ENCODE results near the gene TPMT. TPM values are rescaled to one million over a fixed set of nuclear protein-coding genes. Genes with fewer than 3 reads are reported as not detected.

Gene TPMT
- total RNA-seq (1 to 10 TPM; 6.5 to 6.6 TPM), polyA plus RNA-seq (10 to 100 TPM; 13.1 to 24.9 TPM)
- long read RNA-seq, donor 1, transcript TPMT-201 (9 exons, 3,181 nt) = major isoform, 50 of 69 reads
- long read RNA-seq, donor 1, partial matches to known transcripts = 5 of 69 reads
- long read RNA-seq, donor 1, other reads (novel, unspliced or antisense) = 14 of 69 reads
- long read RNA-seq, donor 2, partial matches to known transcripts = 0 of 5 reads
- long read RNA-seq, donor 2, other reads (novel, unspliced or antisense) = 2 of 5 reads

GRCh38 chr6:18154507-18155149, at the start of gene TPMT:
Gene TPMT, minus strand, starts transcription at chr6:18155077. Its CDS starts 5,950 bp downstream, at chr6:18149127.
- Histone ChIP-seq H3K27ac (ENCODE audit: low read depth in 1 of 2, low read length in 2 of 2) (peak within 1 kb of the TSS in 1 of 2 donors; percentile 34), H3K4me1 (ENCODE audit: control insufficient read depth in 1 of 2, insufficient read depth in 2 of 2, low read length in 2 of 2) (no peaks in the 10 kb centered on the region), H3K4me3 (ENCODE audit: low read length in 2 of 2) (peak within 1 kb of the TSS; percentile 85 to 91), H3K9me3 (ENCODE audit: control insufficient read depth, low read length) (no peaks in the 10 kb centered on the region), H3K27me3 (ENCODE audit: control insufficient read depth in 1 of 2, insufficient read depth in 2 of 2, low read length in 1 of 2) (no peaks in the 10 kb centered on the region), H3K36me3 (ENCODE audit: control insufficient read depth in 1 of 2, insufficient read depth in 2 of 2, low read length in 1 of 2) (no peaks in the 10 kb centered on the region)
- intact Hi-C loops (cut with DNase I) = loop anchor here in 1 of 2 donors (5.0 kb wide), 1 partner anchor 108 kb away; the partner anchor contains the start of gene DEK
- DNase-seq (peak in 1 of 2 donors; percentile 50), ATAC-seq (ENCODE audit: low FRiP score) (no peak)
- 0% methylated on average over 34 of the region's 34 CpGs for WGBS, 2 donors

GRCh38 chr6:18203786-18204185, 48.9 kb upstream of the TPMT start:
- no peaks in the 10 kb centered on the region for H3K9me3 ChIP-seq (ENCODE audit: control insufficient read depth, low read length)
- no peaks in the 10 kb centered on the region for H3K27me3 ChIP-seq (ENCODE audit: control insufficient read depth in 1 of 2, insufficient read depth in 2 of 2, low read length in 1 of 2)
- 86 to 88% methylated on average over 6 of the region's 6 CpGs for WGBS, 2 donors
- H3K4me3 ChIP-seq (ENCODE audit: low read length in 2 of 2) = no peak overlapping the region
- ATAC-seq (ENCODE audit: low FRiP score) (no peak), DNase-seq (no peak)
- H3K4me1 ChIP-seq (ENCODE audit: control insufficient read depth in 1 of 2, insufficient read depth in 2 of 2, low read length in 2 of 2) = no peaks in the 10 kb centered on the region
- no peak overlapping the region for H3K27ac ChIP-seq (ENCODE audit: low read depth in 1 of 2, low read length in 2 of 2)
- H3K36me3 ChIP-seq (ENCODE audit: control insufficient read depth in 1 of 2, insufficient read depth in 2 of 2, low read length in 1 of 2) = peaks cover 3 to 4% of the 10 kb centered on the region in 2 donors
- intact Hi-C loops (cut with DNase I) = no loop called here

GRCh38 chr6:18192026-18192425, 37.1 kb upstream of the TPMT start:
- Histone ChIP-seq H3K4me1 (ENCODE audit: control insufficient read depth in 1 of 2, insufficient read depth in 2 of 2, low read length in 2 of 2) (no peaks in the 10 kb centered on the region), H3K27ac (ENCODE audit: low read depth in 1 of 2, low read length in 2 of 2) (no peak overlapping the region), H3K4me3 (ENCODE audit: low read length in 2 of 2) (no peak overlapping the region), H3K9me3 (ENCODE audit: control insufficient read depth, low read length) (no peaks in the 10 kb centered on the region), H3K36me3 (ENCODE audit: control insufficient read depth in 1 of 2, insufficient read depth in 2 of 2, low read length in 1 of 2) (peaks cover 3 to 7% of the 10 kb centered on the region in 2 donors), H3K27me3 (ENCODE audit: control insufficient read depth in 1 of 2, insufficient read depth in 2 of 2, low read length in 1 of 2) (no peaks in the 10 kb centered on the region)
- intact Hi-C loops (cut with DNase I) = no loop called here
- ATAC-seq (ENCODE audit: low FRiP score) (no peak), DNase-seq (no peak)
- 97 to 99% methylated on average over 3 of the region's 3 CpGs for WGBS, 2 donors

DNA sequence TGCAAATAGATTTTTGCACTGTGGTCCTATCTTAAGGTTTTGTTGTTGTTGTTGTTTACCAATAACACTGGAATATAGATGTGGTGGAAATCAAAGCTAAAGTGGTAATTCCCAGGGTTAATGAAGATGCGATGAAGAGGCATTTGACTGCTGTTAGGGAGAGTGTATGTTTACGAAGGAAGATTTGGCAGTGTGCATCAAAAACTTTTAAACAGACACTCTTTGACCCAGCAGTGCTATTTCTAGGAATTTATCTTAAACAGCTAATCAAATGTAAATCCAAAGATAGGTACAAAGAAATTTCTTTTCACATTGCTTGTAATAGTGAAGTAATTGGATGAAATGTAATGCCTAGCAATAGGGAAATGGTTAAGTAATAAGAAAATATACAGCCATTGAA, 34.3 kb upstream of the TPMT start:
- no peaks in the 10 kb centered on the region for H3K4me1 ChIP-seq (ENCODE audit: control insufficient read depth in 1 of 2, insufficient read depth in 2 of 2, low read length in 2 of 2)
- ATAC-seq (ENCODE audit: low FRiP score) (no peak), DNase-seq (no peak)
- H3K9me3 ChIP-seq (ENCODE audit: control insufficient read depth, low read length) = no peaks in the 10 kb centered on the region
- no peak overlapping the region for H3K4me3 ChIP-seq (ENCODE audit: low read length in 2 of 2)
- no peaks in the 10 kb centered on the region for H3K27me3 ChIP-seq (ENCODE audit: control insufficient read depth in 1 of 2, insufficient read depth in 2 of 2, low read length in 1 of 2)
- H3K27ac ChIP-seq (ENCODE audit: low read depth in 1 of 2, low read length in 2 of 2) = no peak overlapping the region
- H3K36me3 ChIP-seq (ENCODE audit: control insufficient read depth in 1 of 2, insufficient read depth in 2 of 2, low read length in 1 of 2) = peaks cover 5 to 7% of the 10 kb centered on the region in 2 donors
- WGBS, 2 donors = 96 to 97% methylated on average over 2 of the region's 2 CpGs
- intact Hi-C loops (cut with DNase I) = no loop called here

- H3K36me3 ChIP-seq (ENCODE audit: control insufficient read depth in 1 of 2, insufficient read depth in 2 of 2, low read length in 1 of 2) = peaks cover 5 to 7% of the 10 kb centered on the region in 2 donors
- ATAC-seq (ENCODE audit: low FRiP score) (no peak), DNase-seq (no peak)
- no peak overlapping the region for H3K27ac ChIP-seq (ENCODE audit: low read depth in 1 of 2, low read length in 2 of 2)
- no peaks in the 10 kb centered on the region for H3K4me1 ChIP-seq (ENCODE audit: control insufficient read depth in 1 of 2, insufficient read depth in 2 of 2, low read length in 2 of 2)
- no peaks in the 10 kb centered on the region for H3K9me3 ChIP-seq (ENCODE audit: control insufficient read depth, low read length)
- WGBS, 2 donors = 84% methylated on average over 10 of the region's 10 CpGs
- intact Hi-C loops (cut with DNase I) = no loop called here
- H3K4me3 ChIP-seq (ENCODE audit: low read length in 2 of 2) = no peak overlapping the region
- no peaks in the 10 kb centered on the region for H3K27me3 ChIP-seq (ENCODE audit: control insufficient read depth in 1 of 2, insufficient read depth in 2 of 2, low read length in 1 of 2)
Measured at GRCh38 chr6:18187701-18188100, 32.8 kb upstream of the TPMT start.

DNA sequence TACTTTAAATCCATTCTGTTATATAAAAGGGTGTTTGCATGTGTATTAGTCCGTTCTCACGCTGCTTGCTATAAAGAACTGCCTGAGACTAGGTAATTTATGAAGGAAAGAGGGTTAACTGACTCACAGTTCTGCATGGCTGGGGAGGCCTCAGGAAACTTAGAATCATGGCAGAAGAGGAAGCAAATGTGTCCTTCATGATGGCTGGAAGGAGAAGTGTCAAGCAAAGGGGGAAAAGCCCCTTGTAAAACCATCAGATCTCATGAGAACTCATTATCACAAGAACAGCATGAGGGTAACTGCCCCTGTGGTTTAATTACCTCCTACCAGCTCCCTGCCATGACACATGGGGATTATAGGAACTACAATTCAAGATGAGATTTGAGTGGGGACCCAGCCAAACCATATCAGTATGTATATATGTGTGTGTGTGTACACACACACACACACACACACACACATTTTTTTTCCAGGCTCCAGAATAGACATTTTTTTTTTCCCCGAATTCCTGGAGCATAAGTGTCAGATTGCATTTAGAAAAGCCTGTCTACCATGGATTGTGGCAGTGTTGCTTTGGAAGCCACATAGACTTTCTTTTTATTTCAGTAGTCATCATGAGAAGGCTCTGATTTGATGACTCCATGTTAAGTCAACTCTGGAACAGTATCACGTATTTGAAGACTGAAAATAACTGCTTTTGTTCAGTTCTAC, 31.8 kb upstream of the TPMT start:
- H3K4me1 ChIP-seq (ENCODE audit: control insufficient read depth in 1 of 2, insufficient read depth in 2 of 2, low read length in 2 of 2) = no peaks in the 10 kb centered on the region
- WGBS, 2 donors = 92 to 94% methylated on average over 4 of the region's 4 CpGs

GRCh38 chr6:18186033-18186432, 31.2 kb upstream of the TPMT start:
- no peak for DNase-seq
- Histone ChIP-seq H3K27me3 (ENCODE audit: control insufficient read depth in 1 of 2, insufficient read depth in 2 of 2, low read length in 1 of 2) (no peaks in the 10 kb centered on the region), H3K4me3 (ENCODE audit: low read length in 2 of 2) (no peak overlapping the region), H3K4me1 (ENCODE audit: control insufficient read depth in 1 of 2, insufficient read depth in 2 of 2, low read length in 2 of 2) (no peaks in the 10 kb centered on the region), H3K9me3 (ENCODE audit: control insufficient read depth, low read length) (no peaks in the 10 kb centered on the region), H3K27ac (ENCODE audit: low read depth in 1 of 2, low read length in 2 of 2) (no peak overlapping the region), H3K36me3 (ENCODE audit: control insufficient read depth in 1 of 2, insufficient read depth in 2 of 2, low read length in 1 of 2) (peaks cover 0 to 2% of the 10 kb centered on the region in 2 donors)
- intact Hi-C loops (cut with DNase I) = no loop called here
- WGBS, 2 donors = 57 to 69% methylated on average over 2 of the region's 2 CpGs
- no peak for ATAC-seq (ENCODE audit: low FRiP score)

More for the DNA sequence above, 31.8 kb upstream of the TPMT start:
- intact Hi-C loops (cut with DNase I) = no loop called here
- no peaks in the 10 kb centered on the region for H3K27me3 ChIP-seq (ENCODE audit: control insufficient read depth in 1 of 2, insufficient read depth in 2 of 2, low read length in 1 of 2)
- ATAC-seq (ENCODE audit: low FRiP score) = no peak
- DNase-seq = no peak
- no peaks in the 10 kb centered on the region for H3K9me3 ChIP-seq (ENCODE audit: control insufficient read depth, low read length)
- no peak overlapping the region for H3K27ac ChIP-seq (ENCODE audit: low read depth in 1 of 2, low read length in 2 of 2)
- H3K36me3 ChIP-seq (ENCODE audit: control insufficient read depth in 1 of 2, insufficient read depth in 2 of 2, low read length in 1 of 2) = peaks cover 5% of the 10 kb centered on the region in 2 donors
- no peak overlapping the region for H3K4me3 ChIP-seq (ENCODE audit: low read length in 2 of 2)

DNA sequence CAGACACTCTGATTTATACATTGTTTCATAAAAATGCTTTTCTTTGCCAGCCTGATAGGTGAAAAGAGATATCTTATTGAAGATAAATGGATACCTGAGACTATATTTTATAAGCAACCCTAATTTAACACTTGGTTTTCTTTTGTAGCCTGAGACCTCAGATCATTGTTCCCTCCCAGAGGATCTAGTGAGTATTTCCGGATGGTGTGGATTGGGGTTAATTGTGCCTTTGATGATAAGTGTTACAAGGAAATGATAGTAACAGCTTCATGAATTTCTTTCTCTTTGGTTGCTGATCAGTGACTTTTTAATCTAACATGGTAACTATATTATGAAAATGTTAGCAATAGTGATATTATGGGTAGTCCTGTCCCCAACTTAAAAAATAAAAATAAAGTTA, 30.7 kb upstream of the TPMT start:
- Histone ChIP-seq H3K36me3 (ENCODE audit: control insufficient read depth in 1 of 2, insufficient read depth in 2 of 2, low read length in 1 of 2) (peaks cover 0 to 2% of the 10 kb centered on the region in 2 donors), H3K4me3 (ENCODE audit: low read length in 2 of 2) (no peak overlapping the region), H3K27ac (ENCODE audit: low read depth in 1 of 2, low read length in 2 of 2) (no peak overlapping the region), H3K9me3 (ENCODE audit: control insufficient read depth, low read length) (no peaks in the 10 kb centered on the region), H3K4me1 (ENCODE audit: control insufficient read depth in 1 of 2, insufficient read depth in 2 of 2, low read length in 2 of 2) (no peaks in the 10 kb centered on the region), H3K27me3 (ENCODE audit: control insufficient read depth in 1 of 2, insufficient read depth in 2 of 2, low read length in 1 of 2) (no peaks in the 10 kb centered on the region)
- intact Hi-C loops (cut with DNase I) = no loop called here
- WGBS, 2 donors = 89 to 92% methylated on average over 1 of the region's 1 CpG
- no peak for ATAC-seq (ENCODE audit: low FRiP score)
- DNase-seq = no peak

Data from aorta (tissue), 5 donors.